GM19043 (cell line): Measurements from ENCODE around the gene CWC15.
"Not testable (repeated sequence)": the region's sequence is repeated elsewhere in the genome, so short reads cannot be mapped to it uniquely, and the experiment has no call there.

ENCODE experiments used
- ATAC-seq: cut with Tn5 transposase; IDR thresholded peaks from one replicate; pipeline ENCODE4 v1.9.1; 2021; ENCODE audit warnings: low read depth; ENCODE audit not compliant: unreplicated experiment

CWC15 gene

DNA sequence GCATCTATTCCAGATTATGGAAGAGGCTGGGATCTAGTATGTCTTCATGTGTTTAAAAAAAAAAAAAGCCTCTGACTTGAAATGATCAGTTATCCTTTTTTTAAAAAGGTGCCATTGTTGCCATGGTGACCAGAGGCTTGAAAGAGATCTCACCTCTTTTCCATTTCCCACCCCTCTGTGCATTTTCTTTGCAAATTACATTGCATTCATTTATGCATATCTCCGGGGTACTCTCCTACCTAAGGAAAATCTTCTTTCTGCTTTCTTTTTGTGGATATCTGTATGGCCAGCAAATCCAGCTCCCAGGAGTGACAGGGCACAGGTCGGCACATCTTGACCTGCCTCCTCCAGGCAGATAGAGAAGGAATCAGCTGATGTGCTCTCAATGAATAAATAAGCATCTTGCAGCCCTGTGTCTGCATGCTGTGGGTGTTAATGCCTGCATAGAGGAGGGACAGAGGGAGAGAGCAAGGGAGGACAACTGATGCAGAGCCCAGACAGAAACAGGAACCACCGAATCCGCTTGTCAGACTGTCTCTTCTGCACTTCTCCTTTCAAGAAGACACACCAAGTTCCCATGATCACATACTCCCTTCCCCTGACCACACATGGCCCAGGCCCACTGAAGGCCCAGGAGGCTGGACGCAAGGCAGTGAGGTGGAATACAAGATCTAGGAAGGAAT is 50.9 kb downstream of the CWC15 start:
- no peak for ATAC-seq

DNA sequence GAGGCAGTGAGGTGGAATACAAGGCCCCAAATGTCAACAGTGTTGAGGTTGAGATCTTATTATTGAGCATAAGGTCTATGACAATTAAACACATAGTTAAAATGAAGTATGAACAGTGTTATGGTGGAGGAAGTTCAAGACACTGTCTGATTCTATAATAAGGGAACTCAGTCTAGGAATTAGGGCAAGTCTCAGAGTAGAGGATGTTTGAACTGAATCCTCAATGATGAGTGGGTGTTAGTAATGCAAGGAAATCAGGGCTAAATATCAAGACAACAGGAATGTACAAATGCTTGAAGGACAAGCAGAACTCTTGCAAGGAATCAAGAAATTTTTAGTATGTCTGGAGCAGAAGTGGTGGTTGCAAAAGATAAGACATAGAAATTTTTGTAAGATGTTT is 53.0 kb downstream of the CWC15 start:
- ATAC-seq, result no peak

DNA sequence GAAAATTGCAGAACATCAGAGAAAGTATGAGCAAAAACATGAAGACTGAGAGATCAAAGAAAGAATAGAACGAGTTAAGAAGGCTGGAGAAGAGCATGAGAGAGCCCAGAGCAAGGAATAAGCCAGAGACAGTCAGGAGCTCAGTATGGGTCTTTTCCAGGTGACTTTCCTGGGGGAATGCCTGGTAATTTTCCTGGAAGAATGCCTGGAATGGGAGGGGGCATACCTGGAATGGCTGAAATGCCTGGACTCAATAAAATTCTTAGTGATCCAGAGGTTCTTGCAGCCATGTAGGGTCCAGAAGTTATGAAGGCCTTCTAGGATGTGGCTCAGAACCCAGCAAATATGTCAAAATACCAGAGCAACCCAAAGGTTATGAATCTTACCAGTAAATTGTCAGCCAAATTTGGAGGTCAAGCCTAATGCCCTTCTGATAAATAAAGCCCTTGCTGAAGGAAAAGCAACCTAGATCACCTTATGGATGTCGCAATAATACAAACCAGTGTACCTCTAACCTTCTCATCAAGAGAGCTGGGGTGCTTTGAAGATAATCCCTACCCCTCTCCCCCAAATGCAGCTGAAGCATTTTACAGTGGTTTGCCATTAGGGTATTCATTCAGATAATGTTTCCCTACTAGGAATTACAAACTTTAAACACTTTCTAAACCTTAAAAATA is 59.5 kb downstream of the CWC15 start:
- not testable (repeated sequence) for ATAC-seq

DNA sequence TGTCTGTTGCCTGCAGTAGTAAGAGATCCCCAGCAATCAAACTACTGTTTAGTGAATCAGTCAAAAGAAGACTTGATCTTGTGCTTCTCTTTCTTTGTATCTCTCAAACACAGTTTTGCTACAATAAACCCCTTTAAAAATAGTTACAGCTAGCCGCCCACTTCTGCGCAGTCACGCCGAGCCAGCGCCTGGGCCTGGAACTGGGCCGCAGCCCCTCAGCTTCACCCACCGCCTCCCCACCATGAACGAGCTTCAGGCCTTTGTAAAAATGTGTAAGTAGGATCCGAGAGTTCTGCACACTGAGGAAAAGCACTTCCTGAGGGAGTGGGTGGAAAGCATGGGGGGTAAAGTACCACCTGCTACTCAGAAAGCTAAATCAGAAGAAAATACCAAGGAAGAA is 60.5 kb downstream of the CWC15 start:
- ATAC-seq, result no peak
